Smooth muscle cell of the brain vasculature (primary cell): Measurements from ENCODE around the gene C1QB.

ENCODE experiments used
- DNase-seq: peaks from one replicate; pipeline ENCODE4 v3.0.0-alpha.2; 2012; ENCODE audit warnings: low read depth, low spot score

C1QB gene, protein sequence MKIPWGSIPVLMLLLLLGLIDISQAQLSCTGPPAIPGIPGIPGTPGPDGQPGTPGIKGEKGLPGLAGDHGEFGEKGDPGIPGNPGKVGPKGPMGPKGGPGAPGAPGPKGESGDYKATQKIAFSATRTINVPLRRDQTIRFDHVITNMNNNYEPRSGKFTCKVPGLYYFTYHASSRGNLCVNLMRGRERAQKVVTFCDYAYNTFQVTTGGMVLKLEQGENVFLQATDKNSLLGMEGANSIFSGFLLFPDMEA

DNA sequence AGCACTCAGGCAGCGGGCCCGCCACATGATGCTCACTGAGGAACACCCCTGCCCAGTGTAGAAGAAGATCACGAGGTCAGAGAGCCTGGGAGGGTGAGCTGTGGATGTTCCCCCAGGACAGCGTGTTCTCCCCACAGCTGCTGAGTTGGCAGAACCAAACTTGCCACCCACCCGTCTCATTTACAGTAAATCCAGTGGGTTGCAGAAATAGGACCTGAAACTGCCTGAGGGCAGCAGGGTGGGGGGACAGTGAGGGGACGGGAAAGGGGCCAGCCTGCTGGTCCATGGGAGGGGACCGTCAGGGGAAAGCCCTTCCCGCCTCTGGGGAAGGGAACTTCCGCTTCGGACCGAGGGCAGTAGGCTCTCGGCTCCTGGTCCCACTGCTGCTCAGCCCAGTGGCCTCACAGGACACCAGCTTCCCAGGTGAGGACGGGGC, at the start of gene C1QB:
Gene C1QB, plus strand, starts transcription at position 356 of the 436 bp plus-strand sequence. CDS start 6,227 bp downstream, outside the sequence.
- DNase-seq, result no peak

DNA sequence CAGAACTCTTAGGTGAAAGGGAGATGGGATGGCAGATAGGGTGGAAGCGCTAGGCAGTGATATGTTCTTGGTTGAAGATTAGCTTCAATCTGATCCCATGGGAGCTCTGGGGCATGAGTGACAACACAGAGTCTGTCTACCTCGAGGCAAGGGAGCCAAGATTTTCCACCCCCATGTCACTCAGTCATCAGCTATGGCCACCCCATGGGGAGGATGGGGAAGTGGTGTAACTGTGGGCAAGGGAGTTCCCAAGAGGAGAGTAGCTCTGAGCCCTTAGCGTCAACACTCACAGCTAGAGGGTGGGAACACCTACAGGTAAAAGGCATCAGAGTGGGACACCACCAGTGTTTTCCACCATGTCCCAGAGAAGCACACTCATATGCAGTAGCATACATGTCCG, 46.9 kb upstream of the C1QB start:
- no peak for DNase-seq

DNA sequence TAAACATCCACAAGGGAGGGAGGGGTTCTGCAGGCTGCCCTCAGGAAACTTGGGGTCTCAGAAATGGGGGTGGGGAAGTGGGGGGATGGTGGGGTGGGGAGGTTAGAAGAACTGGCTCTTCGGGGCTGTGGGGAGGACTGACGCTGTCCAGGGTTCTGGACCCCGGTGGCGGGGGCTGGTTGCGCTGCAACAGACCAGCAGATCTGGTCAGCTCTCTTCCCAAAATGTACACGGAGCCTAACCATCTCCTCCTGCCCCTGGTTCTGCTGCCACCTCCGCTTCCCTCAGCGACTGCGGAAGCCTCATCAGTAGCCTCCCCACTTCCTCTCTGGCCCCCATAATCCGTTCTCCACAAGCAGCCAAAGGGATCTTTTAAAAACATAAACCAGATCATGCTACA, 45.9 kb upstream of the C1QB start:
- DNase-seq, result no peak

DNA sequence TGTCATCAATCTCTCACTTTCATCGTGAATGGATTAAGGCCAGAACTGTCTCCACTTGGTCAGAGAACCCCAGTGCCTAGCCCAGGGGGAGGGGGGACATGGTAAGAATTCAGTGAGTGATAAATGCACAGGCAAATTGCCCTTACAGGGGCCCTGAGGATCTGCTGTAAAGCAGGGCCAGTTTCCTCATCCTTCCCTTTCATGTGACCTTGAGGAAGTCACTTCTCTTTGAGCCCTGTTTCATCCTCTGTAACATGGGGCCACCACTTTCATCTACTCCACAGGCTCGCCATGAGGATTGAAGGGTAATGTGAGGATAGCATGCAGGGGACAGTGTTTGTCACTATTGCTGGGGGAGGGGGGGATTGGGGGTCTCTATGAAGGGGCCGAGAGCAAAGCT, 44.7 kb upstream of the C1QB start:
- DNase-seq, result no peak

DNA sequence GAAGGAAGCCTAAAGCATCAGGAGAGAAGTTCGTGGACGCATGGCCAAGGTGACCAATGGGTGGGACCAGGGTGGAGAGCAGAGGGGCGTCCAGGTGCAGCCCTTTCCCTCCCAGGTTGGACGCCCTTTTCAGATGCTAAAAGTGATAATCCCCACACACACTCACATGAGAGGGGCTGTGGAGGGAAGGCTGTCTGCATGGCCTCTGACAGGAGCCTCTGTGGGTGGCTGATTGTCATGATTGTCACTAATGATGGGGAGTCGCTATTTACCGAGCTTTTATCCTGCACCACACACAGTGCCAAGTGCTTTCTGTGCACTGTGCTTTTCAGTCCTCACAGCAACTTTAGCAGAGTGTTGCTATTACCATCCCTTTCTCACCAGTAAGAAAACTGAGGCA, 43.7 kb upstream of the C1QB start:
- DNase-seq, result no peak

DNA sequence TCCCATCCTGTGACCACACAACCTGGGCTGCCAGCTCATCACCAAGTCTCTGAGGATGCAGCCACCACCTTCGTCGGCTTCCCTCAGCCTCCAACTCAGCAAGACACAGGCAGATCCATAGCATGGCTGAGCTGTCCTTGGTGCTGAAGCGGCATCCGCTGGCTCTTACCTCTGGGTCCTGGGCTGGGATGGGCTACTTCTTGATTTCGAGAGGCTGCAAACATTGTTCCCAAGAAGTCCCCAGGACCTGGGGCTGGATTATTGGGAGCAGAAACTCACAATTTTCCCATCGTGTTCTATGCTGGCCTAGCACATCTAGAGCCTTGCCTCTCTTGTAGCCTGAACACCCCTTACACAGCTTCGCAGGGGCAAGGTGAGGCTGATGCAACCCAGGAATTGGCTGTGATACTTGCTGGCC, 41.5 kb upstream of the C1QB start:
- DNase-seq, result peak; percentile 17

DNA sequence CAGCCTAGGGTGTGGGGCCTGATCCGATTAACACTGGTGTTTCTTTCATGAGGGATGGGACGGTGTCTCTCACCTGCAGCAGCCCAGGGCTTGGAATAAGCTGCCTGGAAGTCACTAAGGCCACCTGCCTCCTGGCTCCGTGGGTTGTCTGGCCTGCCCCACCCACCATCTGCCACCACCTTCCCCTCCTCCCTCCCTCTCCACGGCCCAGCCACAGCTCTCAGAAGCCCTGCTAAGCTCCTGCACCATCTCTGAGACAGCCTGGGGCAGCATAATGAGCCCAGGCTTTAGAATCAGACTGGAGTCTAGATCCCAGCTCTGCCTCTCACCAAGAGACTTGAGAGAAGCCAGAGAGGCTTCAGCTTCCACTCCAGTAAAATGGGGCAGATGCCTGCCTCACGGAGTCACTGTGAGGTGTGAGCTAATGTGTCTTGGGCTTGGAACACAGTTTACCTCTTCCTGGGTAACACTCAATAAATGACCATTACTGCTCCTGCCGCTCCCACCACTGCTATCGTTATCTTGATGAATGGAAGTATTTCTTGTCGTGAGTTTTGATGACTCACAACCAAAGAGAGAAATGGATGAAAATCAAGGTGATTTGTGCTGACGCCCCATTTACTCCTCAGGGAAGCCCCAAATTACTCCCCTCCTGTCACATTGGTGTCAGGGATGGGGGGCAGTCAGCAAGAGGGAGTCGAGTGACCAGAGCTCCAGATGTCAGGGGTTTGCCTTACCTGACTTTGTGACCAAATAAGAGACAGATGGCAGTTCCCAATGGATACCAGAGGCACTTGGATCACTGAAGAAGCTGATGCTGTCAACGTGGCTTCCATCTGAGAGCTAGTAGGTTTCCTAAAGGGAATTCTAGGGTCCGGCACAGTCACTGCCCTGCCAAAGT, 40.1 kb upstream of the C1QB start:
- no peak for DNase-seq

DNA sequence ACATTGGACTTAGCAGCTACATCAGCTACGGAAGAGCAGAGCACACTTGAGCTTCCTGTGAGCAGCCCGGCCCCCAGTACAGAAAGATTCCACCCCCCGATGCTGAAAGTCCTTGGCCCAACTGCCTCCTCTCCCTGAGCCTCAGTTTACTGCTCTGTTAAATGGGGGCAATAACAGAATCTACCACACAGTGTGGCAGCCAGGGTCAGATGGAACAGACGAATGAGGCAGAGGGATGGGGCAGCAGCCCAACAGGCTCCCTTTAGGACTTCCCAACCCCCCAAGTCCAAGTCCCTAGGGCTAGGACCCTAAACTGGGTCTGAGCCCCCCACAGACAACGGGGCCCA, 39.5 kb upstream of the C1QB start:
- no peak for DNase-seq

DNA sequence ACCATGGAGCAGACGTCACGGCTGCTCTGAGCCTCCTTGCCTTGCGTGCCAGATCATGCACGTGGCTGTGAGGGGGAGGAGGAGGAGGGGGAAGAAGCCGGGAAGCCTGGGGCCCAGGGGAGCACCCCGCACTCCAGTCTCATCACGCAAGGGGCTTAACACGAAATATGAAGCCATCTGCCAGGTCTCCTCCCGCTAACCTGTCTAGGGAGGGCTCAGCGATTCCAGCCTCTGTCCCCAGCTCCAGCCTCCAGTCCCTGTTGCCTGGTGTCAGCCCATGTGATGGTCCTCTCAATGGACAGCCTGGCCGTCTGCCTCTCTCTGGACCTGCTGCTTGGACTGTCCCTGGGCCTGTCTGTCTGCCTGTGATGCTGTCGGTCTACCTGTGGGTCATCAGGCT, 39.1 kb upstream of the C1QB start:
- no peak for DNase-seq

DNA sequence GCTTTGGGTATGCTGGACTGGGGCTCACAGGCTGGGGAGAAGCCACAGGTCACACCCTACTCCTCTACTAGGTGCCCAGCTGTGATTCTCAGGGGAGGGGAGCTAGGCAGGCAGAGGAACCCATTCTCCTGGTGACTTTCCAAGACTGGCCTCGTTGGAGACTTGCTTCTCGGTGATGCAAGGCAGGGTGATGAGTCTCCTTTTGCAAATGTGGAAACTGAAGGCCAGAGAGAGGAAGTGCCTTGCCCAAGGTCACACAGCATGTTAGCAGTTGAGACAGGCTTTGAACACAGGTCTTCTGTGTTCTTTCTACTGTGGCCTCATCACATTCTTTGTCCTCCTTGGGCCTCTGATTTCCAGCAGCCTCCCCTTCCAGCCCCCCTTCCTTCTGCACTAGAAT, 37.1 kb upstream of the C1QB start:
- DNase-seq, result no peak

DNA sequence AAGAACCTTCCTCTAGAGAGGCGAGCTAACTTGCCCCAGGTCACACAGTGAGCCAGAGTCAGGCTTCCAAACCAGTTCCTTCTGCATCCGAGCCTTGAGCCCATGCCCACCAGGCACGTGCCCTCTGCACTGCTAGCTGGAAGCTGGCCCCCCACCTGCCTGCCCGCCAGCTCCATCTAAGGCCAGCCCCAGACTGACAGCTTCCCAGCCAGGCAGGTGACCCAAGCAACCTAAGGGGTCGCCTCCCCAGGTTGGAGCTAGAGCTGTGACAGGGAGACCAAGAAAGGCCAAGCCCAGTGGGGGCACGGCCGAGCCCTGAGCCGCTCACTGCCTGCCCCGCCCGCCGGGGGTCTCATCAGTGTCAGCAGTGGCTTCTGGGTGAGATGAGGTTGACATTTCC, 36.5 kb upstream of the C1QB start:
- no peak for DNase-seq

DNA sequence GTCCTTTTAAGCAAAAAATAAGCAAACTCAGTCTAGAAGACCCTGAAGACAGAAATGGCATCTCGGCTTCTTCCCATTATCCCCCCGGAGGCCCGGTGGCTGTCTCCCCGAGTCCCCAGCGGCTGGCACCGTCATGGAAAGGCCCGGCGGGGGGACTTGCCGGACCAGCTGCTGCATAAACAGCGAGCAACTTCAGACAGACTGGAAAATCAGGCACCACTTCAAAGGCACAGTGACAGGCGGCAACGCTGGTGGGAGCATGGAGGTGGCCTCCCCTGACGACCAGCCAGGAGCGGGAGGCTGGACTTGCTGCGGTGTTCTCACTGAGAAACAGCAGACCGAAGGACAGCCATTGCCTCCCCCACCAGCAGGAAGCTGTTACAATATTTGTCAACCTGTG, 35.0 kb upstream of the C1QB start:
- no peak for DNase-seq

DNA sequence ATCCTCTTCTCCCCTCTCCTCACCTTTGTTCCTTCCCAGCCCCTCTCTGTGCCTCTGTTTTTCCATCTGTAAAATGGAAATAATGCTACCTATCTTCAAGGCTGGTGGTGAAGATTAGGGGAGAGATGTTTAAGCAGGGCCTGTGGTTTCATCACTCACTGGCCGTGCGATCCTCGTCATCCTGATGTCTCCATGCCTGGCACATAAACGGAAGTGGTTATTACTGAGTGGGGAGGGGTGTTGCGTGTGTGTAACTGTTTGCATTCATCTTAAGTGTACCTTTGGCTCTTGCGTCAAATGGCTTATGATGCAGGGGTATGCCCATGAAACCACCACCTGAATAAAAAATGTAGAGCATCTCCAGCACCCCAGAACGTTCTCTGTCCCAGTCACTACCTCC, 33.8 kb upstream of the C1QB start:
- no peak for DNase-seq

DNA sequence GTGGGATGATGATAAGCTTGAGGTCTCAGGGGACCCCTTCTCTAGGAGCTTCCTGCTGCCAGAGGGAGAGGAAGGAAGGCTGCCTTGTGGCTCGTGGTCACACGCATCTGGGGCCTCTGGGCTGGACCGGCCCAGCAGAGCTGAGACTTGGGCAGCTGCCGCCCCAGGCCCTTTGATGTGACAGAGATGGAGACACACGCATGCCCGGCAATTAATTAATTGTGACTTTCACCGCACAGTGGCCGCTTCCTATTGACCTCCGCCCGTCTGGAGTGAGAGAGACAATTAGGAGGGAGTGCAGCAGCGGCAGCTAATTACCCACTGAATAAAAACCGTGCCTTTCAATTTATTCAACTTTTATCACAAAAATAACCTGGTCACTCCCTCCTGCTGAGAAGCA, 33.2 kb upstream of the C1QB start:
- no peak for DNase-seq

DNA sequence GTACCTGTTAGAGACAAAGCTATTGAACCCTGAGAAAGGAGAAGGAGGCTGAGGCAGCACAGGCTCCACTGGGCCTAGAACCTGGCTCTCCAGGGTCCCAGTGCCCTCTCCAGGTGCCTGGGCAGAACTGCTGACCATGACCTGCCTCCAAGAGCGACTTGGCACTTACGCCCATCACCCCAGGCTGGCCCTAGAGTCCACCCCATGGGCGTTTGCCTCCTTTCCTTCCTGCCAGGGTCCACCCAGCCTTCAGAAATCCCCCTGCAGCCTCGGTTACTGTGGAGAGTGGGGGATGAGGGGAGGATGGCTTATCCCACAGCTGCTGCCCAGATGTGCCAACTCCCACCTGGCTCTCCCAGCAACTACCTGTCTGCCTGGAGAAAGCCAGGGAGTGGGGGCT, 31.3 kb upstream of the C1QB start:
- DNase-seq, result no peak

DNA sequence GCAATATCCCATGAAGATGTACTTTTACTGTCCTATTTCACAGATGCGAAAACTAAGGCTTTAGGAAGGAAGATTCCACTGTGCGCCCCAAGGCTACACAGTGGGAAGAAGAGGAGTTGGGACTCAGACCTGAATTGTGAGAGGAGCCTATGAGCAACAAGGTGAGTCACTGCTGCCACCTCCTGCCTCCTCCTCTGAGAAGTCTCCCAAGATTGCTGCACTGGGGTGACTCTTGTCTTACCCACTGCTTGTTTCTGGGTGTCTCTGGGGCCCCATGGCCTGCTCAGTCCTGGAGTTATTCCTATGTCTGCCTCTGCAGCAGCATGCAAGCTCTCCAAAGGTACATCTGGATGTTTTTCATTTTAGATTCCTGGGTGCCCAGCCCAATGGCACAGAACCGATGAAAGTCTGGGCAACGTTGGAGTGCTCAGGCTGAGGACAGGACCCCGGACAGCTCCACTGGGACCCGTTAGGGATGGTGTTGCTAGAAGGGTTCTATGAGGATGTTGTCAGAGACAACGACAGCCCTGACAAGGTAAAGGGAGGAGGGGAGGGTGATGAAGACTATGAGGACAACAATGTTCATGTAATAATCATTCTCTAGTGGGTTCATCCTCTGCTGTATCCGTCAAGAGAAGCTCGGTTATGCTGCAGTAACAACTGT, 27.6 kb upstream of the C1QB start:
- DNase-seq, result no peak

DNA sequence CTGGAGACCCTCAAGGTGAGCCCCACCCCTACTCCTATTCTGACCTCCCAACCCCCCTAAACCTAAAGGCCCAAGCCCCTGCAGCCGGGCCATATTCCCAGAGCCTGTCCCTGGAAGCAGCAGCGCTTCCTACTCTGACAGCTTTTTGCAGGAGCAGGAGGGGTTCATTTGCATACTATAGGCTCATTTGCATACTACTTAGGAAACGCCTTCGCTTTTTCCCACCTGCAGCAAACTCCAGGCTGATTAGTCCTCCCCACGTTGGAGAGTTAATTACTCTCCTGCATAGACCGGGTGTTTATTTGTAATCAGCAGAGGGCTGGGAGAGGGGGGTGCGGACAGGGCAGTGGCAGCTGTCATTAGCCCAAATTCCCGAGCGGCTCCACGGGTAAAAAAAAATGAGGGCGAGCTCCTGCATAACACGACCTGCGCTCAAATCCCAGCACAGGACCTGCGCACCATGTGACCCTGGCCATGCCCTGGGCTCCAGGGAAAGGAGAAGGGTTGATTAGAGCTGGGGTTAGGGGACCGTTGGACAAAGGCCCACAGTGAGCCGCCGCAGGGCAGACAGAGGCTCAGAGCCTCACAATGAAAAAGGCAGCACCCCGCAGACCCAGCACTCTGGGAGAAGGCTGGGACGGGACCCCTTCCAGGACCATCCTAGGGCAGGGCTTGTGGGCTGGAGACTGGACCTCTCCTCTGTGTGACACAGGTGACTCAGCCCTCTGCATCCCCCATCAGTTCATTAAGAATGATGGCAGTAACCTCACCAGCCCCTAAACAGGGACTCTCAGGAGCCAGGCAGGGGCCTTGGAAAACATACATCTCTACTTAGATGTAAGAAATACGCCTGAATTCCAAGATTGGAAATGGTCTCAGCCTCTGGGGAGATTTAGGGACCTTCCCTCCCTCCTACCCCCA, 26.5 kb upstream of the C1QB start:
- DNase-seq, result no peak

DNA sequence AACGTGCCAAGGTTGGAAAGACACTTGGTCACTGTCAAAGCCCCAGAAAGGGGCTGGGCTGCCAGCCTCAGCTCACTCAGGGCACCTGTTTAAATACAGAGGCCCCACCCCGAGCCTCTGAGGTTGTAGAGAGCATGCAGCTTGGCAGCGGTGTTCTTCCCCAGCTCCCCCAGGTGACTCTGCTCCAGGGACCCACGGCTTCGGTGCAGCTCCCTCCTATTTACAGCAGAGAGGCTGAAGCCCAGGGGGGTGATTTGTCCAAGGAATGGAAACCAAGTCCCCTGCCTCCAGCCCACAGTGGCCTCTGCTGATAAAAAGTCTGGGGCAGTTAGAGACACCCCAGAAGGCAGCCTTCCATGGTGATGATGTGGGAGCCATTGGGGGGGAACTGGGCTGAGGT, 25.7 kb upstream of the C1QB start:
- DNase-seq, result no peak

DNA sequence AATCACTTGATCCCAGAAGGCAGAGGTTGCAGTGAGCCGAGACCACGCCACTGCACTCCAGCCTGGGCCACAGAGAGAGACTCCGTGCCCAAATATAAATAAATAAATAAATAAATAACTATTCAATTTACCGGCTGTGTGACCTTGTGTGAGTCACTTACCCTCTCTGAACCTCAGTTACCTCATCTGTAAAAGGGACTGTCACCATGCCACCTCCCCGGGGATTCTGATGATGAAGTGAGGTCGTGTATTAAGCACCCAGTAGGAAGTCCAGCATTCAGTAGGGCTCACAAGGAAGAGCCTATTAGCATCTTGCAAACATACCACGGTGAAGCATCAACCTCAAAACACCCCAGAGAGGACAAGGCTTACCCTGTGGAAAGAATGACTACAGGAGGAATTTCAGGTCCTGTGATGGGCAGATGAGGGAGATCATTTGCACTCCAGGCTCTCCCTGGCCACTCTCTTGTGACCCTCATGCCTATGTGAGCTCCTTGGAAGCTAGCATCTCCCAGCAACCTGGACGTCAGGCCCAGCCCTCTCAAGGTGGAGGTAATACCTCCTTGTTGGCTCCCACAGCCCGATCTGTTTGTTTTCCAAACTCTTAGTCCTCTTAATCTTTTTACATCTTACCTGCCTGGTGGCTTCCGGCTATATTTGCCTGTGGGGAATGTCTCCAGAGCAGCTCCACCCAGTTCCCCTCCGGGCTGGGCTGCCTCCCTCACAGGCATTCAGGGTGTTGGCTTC, 24.2 kb upstream of the C1QB start:
- no peak for DNase-seq

DNA sequence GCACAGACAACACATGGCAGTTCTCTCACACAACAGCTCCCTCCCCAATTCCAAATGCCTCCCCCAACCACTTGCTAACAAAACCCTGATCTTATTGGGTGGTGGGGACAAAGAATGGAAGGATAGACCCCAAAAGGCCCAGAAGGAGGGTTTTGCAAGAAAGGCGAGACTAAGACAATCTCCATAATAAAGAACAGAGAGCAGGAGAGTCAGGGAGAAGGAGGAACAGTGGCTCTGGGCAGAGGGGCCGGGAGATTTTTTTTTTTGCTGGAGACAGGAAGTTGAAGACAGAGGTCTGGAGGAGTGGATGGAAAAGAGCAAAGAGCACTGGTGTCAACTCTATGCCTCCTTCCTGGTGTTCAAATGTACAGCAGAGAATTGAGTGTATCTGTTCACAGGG, 23.1 kb upstream of the C1QB start:
- DNase-seq, result no peak
